ENCODE data around the gene PRKCE. TPM values are rescaled to one million over a fixed set of nuclear protein-coding genes. Genes with fewer than 3 reads are reported as not detected.

PRKCE gene
- total RNA-seq, 1 donor from 2014 or later, result 12.0 TPM

GRCh38 chr2:46126571-46126970, 475.1 kb downstream of the PRKCE start:
- no peak for TF ChIP-seq CTCF (IDR thresholded peaks at IDR 0.05)
- no peak overlapping the region for H3K4me3 Mint-ChIP-seq (ENCODE audit: unreplicated experiment)
- peaks cover 3% of the 10 kb centered on the region for H3K4me1 Mint-ChIP-seq (ENCODE audit: low read depth)
- H3K27ac Mint-ChIP-seq (ENCODE audit: unreplicated experiment), result no peak overlapping the region
- no peak for DNase-seq (ENCODE audit: low spot score)
- peaks cover 5% of the 10 kb centered on the region for H3K9me3 Mint-ChIP-seq (ENCODE audit: low read depth)
- H3K36me3 Mint-ChIP-seq (ENCODE audit: low read depth), result peaks cover 3% of the 10 kb centered on the region
- no peaks in the 10 kb centered on the region for H3K27me3 Mint-ChIP-seq (ENCODE audit: low read depth)

- H3K4me3 Mint-ChIP-seq (ENCODE audit: unreplicated experiment), result no peak overlapping the region
- H3K27me3 Mint-ChIP-seq (ENCODE audit: low read depth), result no peaks in the 10 kb centered on the region
- no peak for DNase-seq (ENCODE audit: low spot score)
- no peak overlapping the region for H3K27ac Mint-ChIP-seq (ENCODE audit: unreplicated experiment)
- peaks cover 3% of the 10 kb centered on the region for H3K4me1 Mint-ChIP-seq (ENCODE audit: low read depth)
- peaks cover 3% of the 10 kb centered on the region for H3K36me3 Mint-ChIP-seq (ENCODE audit: low read depth)
- H3K9me3 Mint-ChIP-seq (ENCODE audit: low read depth), result peaks cover 5% of the 10 kb centered on the region
- TF ChIP-seq CTCF (IDR thresholded peaks at IDR 0.05), result no peak
Observed at GRCh38 chr2:46127176-46127575, 475.7 kb downstream of the PRKCE start.

GRCh38 chr2:46130511-46130910, 479.0 kb downstream of the PRKCE start:
- Mint-ChIP-seq H3K4me3 (ENCODE audit: unreplicated experiment) (no peak overlapping the region), H3K27me3 (ENCODE audit: low read depth) (no peaks in the 10 kb centered on the region), H3K27ac (ENCODE audit: unreplicated experiment) (no peak overlapping the region), H3K4me1 (ENCODE audit: low read depth) (peaks cover 22% of the 10 kb centered on the region), H3K36me3 (ENCODE audit: low read depth) (peaks cover 3% of the 10 kb centered on the region), H3K9me3 (ENCODE audit: low read depth) (peaks cover 5% of the 10 kb centered on the region)
- DNase-seq (ENCODE audit: low spot score), result no peak
- TF ChIP-seq CTCF (IDR thresholded peaks at IDR 0.05), result no peak

- no peak overlapping the region for H3K27ac Mint-ChIP-seq (ENCODE audit: unreplicated experiment)
- H3K27me3 Mint-ChIP-seq (ENCODE audit: low read depth), result no peaks in the 10 kb centered on the region
- no peak for TF ChIP-seq CTCF (IDR thresholded peaks at IDR 0.05)
- no peaks in the 10 kb centered on the region for H3K9me3 Mint-ChIP-seq (ENCODE audit: low read depth)
- no peak overlapping the region for H3K4me3 Mint-ChIP-seq (ENCODE audit: unreplicated experiment)
- no peaks in the 10 kb centered on the region for H3K36me3 Mint-ChIP-seq (ENCODE audit: low read depth)
- H3K4me1 Mint-ChIP-seq (ENCODE audit: low read depth), result peaks cover 38% of the 10 kb centered on the region
- no peak for DNase-seq (ENCODE audit: low spot score)
Observed at GRCh38 chr2:46132996-46133395, 481.5 kb downstream of the PRKCE start.

- Mint-ChIP-seq H3K9me3 (ENCODE audit: low read depth) (no peaks in the 10 kb centered on the region), H3K36me3 (ENCODE audit: low read depth) (no peaks in the 10 kb centered on the region), H3K4me1 (ENCODE audit: low read depth) (peaks cover 38% of the 10 kb centered on the region), H3K4me3 (ENCODE audit: unreplicated experiment) (no peak overlapping the region), H3K27me3 (ENCODE audit: low read depth) (no peaks in the 10 kb centered on the region), H3K27ac (ENCODE audit: unreplicated experiment) (peak overlapping the region; percentile 49)
- DNase-seq (ENCODE audit: low spot score), result no peak
- TF ChIP-seq CTCF (IDR thresholded peaks at IDR 0.05), result no peak
Observed at GRCh38 chr2:46134531-46135227, 483.2 kb downstream of the PRKCE start.
